Activated naive CD4-positive, alpha-beta T cell treated with anti-CD3 and anti-CD28 coated beads, Interleukin-2, amount 10 ng/mL, durations not matched to agents 7 days and 5 days (primary cell): Measurements from ENCODE around the gene DDX59.
"Not testable (repeated sequence)": the region's sequence is repeated elsewhere in the genome, so short reads cannot be mapped to it uniquely, and the experiment has no call there.

ENCODE experiments used
- CTCF ChIA-PET: fragments of 350-600 bp; sonication (Branson Sonifier 250); formaldehyde crosslinking; loops from one replicate; lab custom pipeline; 2021; ENCODE audit warnings: antibody characterized with exemption; lab: Charles Lee
- DNase-seq: peaks from one replicate; pipeline ENCODE4 v3.0.0-alpha.2; 2020
- H3K27ac Mint-ChIP-seq: one replicate; pipeline ENCODE4 v1.8.0; 2021; ENCODE audit warnings: mild to moderate bottlenecking, moderate library complexity, mixed read lengths
- H3K27me3 Mint-ChIP-seq: one replicate; pipeline ENCODE4 v1.8.0; 2021; ENCODE audit warnings: mild to moderate bottlenecking, mixed read lengths
- H3K36me3 Mint-ChIP-seq: one replicate; pipeline ENCODE4 v1.8.0; 2021; ENCODE audit warnings: mixed read lengths
- H3K4me1 Mint-ChIP-seq: one replicate; pipeline ENCODE4 v1.8.0; 2021; ENCODE audit warnings: mixed read lengths
- H3K4me3 Mint-ChIP-seq: one replicate; pipeline ENCODE4 v1.8.0; 2021; ENCODE audit warnings: mild to moderate bottlenecking, moderate library complexity, mixed read lengths
- H3K9me3 Mint-ChIP-seq: one replicate; pipeline ENCODE4 v1.8.0; 2021; ENCODE audit warnings: mixed read lengths

The DDX59 gene

GRCh38 chr1:200658037-200658818, 11.5 kb downstream of the DDX59 start:
- Mint-ChIP-seq H3K27me3 (no peaks in the 10 kb centered on the region), H3K4me1 (peaks cover 15% of the 10 kb centered on the region), H3K27ac (no peak overlapping the region), H3K36me3 (peaks cover 68% of the 10 kb centered on the region), H3K9me3 (no peaks in the 10 kb centered on the region), H3K4me3 (no peak overlapping the region)
- DNase-seq, result no peak
- CTCF ChIA-PET, result interaction anchor here (0.7 to 1.4 kb wide), 2 partner anchors 36 to 47 kb away, joined by 3 to 7 read pairs; no protein-coding TSS in a partner anchor

DNA sequence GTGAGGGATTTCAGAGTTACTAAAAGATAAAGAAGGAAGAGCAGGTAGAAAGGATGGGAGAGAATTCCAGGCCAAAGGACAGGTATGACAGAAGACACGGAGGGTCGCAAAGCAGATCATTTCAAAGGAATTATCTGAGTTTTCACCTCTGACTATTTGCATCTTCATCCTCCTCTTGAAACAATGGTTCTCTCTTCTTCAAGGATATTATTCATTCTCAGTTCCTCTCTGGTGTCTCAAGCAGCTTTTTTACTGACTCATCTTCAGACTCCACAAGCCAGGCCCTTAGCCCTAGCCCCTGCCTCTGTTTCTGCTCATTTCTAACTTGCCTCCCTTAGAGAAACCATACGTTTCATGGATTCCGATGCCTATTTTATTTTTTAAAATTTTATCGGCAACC, 15.0 kb downstream of the DDX59 start:
- no peak for DNase-seq
- no peak overlapping the region for H3K4me3 Mint-ChIP-seq
- peaks cover 17% of the 10 kb centered on the region for H3K4me1 Mint-ChIP-seq
- H3K27ac Mint-ChIP-seq, result no peak overlapping the region
- H3K9me3 Mint-ChIP-seq, result no peaks in the 10 kb centered on the region
- peaks cover 48% of the 10 kb centered on the region for H3K36me3 Mint-ChIP-seq
- H3K27me3 Mint-ChIP-seq, result no peaks in the 10 kb centered on the region
- CTCF ChIA-PET, result no interaction called here

GRCh38 chr1:200653022-200653462, 16.7 kb downstream of the DDX59 start:
- CTCF ChIA-PET, result no interaction called here
- Mint-ChIP-seq H3K4me3 (no peak overlapping the region), H3K9me3 (no peaks in the 10 kb centered on the region), H3K4me1 (peaks cover 17% of the 10 kb centered on the region), H3K27me3 (no peaks in the 10 kb centered on the region), H3K36me3 (peaks cover 45% of the 10 kb centered on the region), H3K27ac (no peak overlapping the region)
- DNase-seq, result no peak

GRCh38 chr1:200652378-200652777, 17.3 kb downstream of the DDX59 start:
- no peak overlapping the region for H3K4me3 Mint-ChIP-seq
- no peak overlapping the region for H3K27ac Mint-ChIP-seq
- H3K27me3 Mint-ChIP-seq, result no peaks in the 10 kb centered on the region
- peaks cover 43% of the 10 kb centered on the region for H3K36me3 Mint-ChIP-seq
- CTCF ChIA-PET, result interaction anchor here (0.7 kb wide), 1 partner anchor 30 kb away, joined by 4 read pairs; no protein-coding TSS in a partner anchor
- no peaks in the 10 kb centered on the region for H3K9me3 Mint-ChIP-seq
- H3K4me1 Mint-ChIP-seq, result peaks cover 17% of the 10 kb centered on the region
- no peak for DNase-seq

DNA sequence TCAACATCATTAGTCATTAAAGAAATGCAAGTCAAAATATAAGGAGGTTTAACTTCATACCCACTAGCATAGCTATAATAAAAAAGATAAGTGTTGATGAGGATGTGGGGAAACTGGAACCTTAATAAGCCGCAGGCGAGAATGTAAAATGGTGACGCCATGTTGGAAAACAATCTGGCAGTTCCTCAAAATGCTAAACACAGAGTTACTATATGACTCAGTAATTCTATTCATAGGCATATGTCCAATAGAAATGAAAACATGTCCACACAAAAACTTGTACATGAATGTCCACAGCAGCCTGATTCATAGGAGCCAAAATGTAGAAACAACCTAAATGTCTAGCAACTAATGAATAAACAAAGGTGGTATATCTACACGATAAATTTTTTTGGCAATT, 23.2 kb downstream of the DDX59 start:
- Mint-ChIP-seq H3K27me3 (no peaks in the 10 kb centered on the region), H3K27ac (no peak overlapping the region), H3K9me3 (no peaks in the 10 kb centered on the region), H3K4me3 (no peak overlapping the region), H3K4me1 (no peaks in the 10 kb centered on the region), H3K36me3 (peaks cover 30% of the 10 kb centered on the region)
- DNase-seq, result no peak
- CTCF ChIA-PET, result interaction anchor here (1.4 kb wide), 1 partner anchor 11 kb away, joined by 4 read pairs; no protein-coding TSS in a partner anchor

DNA sequence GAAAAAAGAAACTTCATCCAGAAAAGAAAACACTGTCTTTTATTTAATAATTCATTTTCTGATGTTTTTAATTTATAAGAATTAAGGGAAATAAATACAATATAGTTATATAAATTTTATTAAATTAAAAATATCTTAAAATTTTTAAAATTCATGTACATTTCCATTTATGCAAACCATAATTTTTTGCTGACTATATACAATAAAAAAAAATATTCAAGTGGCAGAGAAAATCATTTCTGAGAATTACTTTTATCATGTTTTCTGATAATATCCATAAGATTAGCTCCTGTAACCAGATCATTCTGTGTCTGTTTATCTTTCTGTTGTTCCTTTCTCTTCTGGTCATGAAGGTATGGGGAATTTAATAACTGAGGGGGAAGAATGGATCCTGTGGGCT, 25.7 kb downstream of the DDX59 start:
- CTCF ChIA-PET, result no interaction called here
- H3K4me1 Mint-ChIP-seq, result no peaks in the 10 kb centered on the region
- no peaks in the 10 kb centered on the region for H3K27me3 Mint-ChIP-seq
- peaks cover 32% of the 10 kb centered on the region for H3K36me3 Mint-ChIP-seq
- H3K4me3 Mint-ChIP-seq, result no peak overlapping the region
- H3K27ac Mint-ChIP-seq, result no peak overlapping the region
- H3K9me3 Mint-ChIP-seq, result no peaks in the 10 kb centered on the region
- no peak for DNase-seq

GRCh38 chr1:200642481-200642880, 27.2 kb downstream of the DDX59 start:
- Mint-ChIP-seq H3K4me1 (no peaks in the 10 kb centered on the region), H3K9me3 (no peaks in the 10 kb centered on the region), H3K4me3 (no peak overlapping the region), H3K36me3 (peaks cover 25% of the 10 kb centered on the region), H3K27me3 (no peaks in the 10 kb centered on the region), H3K27ac (no peak overlapping the region)
- CTCF ChIA-PET, result interaction anchor here (1.2 kb wide), 1 partner anchor 21 kb away, joined by 4 read pairs; no protein-coding TSS in a partner anchor
- no peak for DNase-seq

DNA sequence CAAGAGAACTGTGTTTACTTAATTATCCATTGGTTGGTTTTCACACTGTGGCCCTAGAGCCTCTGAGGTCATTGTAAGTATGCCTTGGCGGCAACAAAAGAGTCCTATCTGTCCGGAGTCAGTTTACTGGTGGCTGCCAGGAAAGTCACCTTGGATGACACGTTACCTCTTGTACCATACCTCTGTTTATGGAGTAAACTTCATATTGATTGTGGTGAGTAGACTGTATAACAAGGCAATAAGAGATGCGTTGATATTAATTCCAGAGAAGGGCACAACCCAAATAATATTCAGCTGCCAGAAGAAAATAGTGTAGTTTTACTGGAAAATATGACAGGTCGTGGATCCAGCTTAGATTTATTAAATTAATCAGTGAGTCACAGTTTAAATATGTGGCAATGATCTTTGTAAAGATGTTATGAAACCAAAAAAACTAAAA, 28.7 kb downstream of the DDX59 start:
- no peak overlapping the region for H3K4me3 Mint-ChIP-seq
- DNase-seq, result no peak
- CTCF ChIA-PET, result no interaction called here
- H3K9me3 Mint-ChIP-seq, result no peaks in the 10 kb centered on the region
- H3K36me3 Mint-ChIP-seq, result peaks cover 14% of the 10 kb centered on the region
- H3K27ac Mint-ChIP-seq, result no peak overlapping the region
- H3K27me3 Mint-ChIP-seq, result no peaks in the 10 kb centered on the region
- no peaks in the 10 kb centered on the region for H3K4me1 Mint-ChIP-seq

- H3K27ac Mint-ChIP-seq, result no peak overlapping the region
- no peaks in the 10 kb centered on the region for H3K27me3 Mint-ChIP-seq
- H3K36me3 Mint-ChIP-seq, result peaks cover 12% of the 10 kb centered on the region
- no peak for DNase-seq
- H3K9me3 Mint-ChIP-seq, result no peaks in the 10 kb centered on the region
- CTCF ChIA-PET, result no interaction called here
- no peaks in the 10 kb centered on the region for H3K4me1 Mint-ChIP-seq
- no peak overlapping the region for H3K4me3 Mint-ChIP-seq
Measured at GRCh38 chr1:200640373-200640962, 29.2 kb downstream of the DDX59 start.

DNA sequence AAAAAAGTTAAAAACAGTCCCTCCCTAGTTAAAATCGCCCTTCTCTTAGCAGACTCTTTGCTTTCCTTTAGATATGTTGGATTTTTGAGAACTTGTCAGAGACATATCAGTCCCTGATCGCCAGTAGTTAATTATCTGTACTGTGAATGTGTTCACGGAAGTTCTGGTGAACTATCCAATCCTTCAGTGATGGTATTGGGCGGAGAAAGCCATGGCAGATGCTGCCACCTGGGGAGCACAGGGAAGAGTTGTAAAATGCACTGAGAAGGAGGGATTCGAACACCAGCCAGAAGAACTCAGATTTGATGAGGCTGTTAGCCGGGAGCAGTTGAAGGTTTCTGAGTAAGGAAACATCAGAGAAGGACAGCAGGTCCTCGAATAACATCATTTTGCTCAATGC, 31.6 kb downstream of the DDX59 start:
- Mint-ChIP-seq H3K4me1 (no peaks in the 10 kb centered on the region), H3K9me3 (no peaks in the 10 kb centered on the region), H3K27me3 (peaks cover 3% of the 10 kb centered on the region), H3K27ac (no peak overlapping the region), H3K4me3 (no peak overlapping the region), H3K36me3 (peaks cover 6% of the 10 kb centered on the region)
- no peak for DNase-seq
- CTCF ChIA-PET, result interaction anchor here (0.6 kb wide), 1 partner anchor 69 kb away, joined by 3 read pairs; no protein-coding TSS in a partner anchor

DNA sequence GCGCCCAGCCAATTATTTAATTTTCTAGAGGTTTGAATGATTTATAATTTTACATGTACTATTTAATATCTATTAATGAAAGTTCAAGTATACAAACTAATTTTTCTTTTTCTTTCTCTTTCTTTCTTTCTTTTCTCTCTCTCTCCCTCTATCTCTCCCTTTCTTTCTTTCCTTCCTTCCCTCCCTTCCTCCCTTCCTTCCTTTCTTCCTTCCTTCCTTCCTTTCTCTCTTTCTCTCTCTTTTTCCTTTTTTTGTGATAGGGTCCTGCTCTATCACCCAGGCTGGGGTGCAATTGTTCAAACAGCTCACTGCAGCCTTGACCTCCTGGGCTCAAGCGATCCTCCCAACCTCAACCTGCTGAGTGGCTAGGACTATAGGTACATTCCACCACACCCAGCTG, 33.0 kb downstream of the DDX59 start:
- peaks cover 3% of the 10 kb centered on the region for H3K27me3 Mint-ChIP-seq
- DNase-seq, result no peak
- H3K9me3 Mint-ChIP-seq, result no peaks in the 10 kb centered on the region
- H3K4me3 Mint-ChIP-seq, result no peak overlapping the region
- no peaks in the 10 kb centered on the region for H3K4me1 Mint-ChIP-seq
- H3K36me3 Mint-ChIP-seq, result peaks cover 6% of the 10 kb centered on the region
- no peak overlapping the region for H3K27ac Mint-ChIP-seq
- CTCF ChIA-PET, result no interaction called here

DNA sequence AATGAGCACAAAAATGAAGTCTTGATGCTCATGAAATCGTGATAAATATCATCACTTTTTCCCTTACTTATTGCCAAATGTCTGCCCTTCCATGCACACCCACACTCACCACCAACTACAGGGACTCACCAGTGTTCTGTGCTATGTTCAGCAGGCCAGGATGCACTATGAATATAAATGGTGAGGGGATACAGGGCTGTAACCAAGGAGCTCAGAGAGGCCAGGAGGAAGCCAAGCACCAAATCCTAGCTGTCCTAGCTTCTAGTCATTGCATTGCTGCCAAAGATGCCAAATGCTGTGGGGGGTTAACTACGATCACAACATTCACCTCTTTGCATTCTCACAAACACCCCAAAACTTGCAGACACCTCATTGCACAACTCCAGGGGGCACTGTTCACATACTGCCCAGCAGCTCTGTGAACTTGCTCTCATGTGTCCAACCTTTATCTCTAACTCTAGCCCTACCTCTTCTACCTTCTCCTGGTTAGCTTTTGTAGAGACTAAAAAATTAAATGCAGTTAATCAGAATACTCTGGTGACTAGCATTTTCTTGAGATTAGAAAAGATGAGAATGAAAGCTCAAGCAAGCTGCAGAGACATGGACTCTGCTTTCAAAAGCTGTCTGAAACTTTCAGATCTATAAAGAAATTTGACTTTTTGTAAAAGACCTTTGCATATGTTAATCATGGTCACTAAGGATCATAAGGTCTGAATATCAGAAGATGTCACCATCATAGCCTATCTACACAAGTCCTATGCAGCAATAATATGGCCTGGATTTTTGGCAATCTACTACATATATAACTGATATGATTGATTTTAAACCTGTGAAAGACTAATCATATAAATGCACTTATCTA, 35.2 kb downstream of the DDX59 start:
- no peaks in the 10 kb centered on the region for H3K4me1 Mint-ChIP-seq
- H3K36me3 Mint-ChIP-seq, result no peaks in the 10 kb centered on the region
- peaks cover 8% of the 10 kb centered on the region for H3K27me3 Mint-ChIP-seq
- no peak overlapping the region for H3K27ac Mint-ChIP-seq
- no peaks in the 10 kb centered on the region for H3K9me3 Mint-ChIP-seq
- H3K4me3 Mint-ChIP-seq, result no peak overlapping the region
- no peak for DNase-seq
- CTCF ChIA-PET, result interaction anchor here (1.0 to 1.5 kb wide), 4 partner anchors 9 to 12 kb away, joined by 3 to 4 read pairs (median 4); no protein-coding TSS in a partner anchor

- Mint-ChIP-seq H3K4me3 (no peak overlapping the region), H3K9me3 (no peaks in the 10 kb centered on the region), H3K4me1 (peaks cover 19% of the 10 kb centered on the region), H3K27ac (no peak overlapping the region), H3K36me3 (no peaks in the 10 kb centered on the region), H3K27me3 (peaks cover 9% of the 10 kb centered on the region)
- CTCF ChIA-PET, result no interaction called here
- no peak for DNase-seq
Measured at GRCh38 chr1:200631375-200631774, 38.3 kb downstream of the DDX59 start.

DNA sequence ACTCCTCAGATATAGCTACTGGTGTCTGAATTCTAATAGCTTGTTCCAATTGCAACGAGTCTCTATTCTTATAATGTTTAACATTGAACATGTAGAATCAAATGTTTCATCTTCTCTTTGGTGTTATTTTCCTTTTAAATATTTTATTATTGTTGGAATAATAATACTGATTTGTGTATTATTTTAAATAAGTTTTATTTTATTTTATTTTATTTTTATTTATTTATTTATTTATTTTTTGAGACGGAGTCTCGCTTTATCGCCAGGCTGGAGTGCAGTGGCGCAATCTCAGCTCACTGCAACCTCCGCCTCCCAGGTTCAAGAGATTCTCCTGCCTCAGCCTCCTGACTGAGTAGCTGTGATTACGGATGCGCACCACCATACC, 39.2 kb downstream of the DDX59 start:
- H3K27me3 Mint-ChIP-seq, CTCF ChIA-PET, H3K4me3 Mint-ChIP-seq, H3K36me3 Mint-ChIP-seq, DNase-seq, H3K27ac Mint-ChIP-seq, H3K9me3 Mint-ChIP-seq: not testable (repeated sequence)
- peaks cover 23% of the 10 kb centered on the region for H3K4me1 Mint-ChIP-seq
